Measurements from ENCODE around the gene EFNA4. TPM values are rescaled to one million over a fixed set of nuclear protein-coding genes. Genes with fewer than 3 reads are reported as not detected.

The EFNA4 gene
- polyA plus RNA-seq, 1 of the 3 experiments (the other 2 are of a cell fraction), result 17.7 TPM

DNA sequence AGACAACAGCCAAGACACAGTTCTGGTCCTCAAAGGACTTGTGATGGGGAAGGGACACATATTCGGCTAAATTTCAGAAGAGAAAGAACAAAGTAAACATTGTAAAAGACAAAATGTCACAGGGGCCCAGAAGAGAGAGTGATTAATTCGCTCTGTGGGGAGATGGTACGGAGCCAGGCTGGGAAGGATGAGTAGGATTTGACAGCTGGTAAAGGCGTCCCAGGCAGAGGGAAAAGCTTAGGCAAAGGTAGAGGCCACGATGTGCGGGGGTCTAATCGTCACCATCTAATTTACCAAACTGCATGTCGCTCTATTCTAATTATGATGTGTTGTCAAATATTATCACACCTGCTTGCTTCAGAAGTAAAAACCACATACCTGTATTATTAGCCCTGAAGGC is 46.8 kb downstream of the EFNA4 start:
- no peaks in the 10 kb centered on the region for H4K20me1 ChIP-seq (ENCODE audit: insufficient read depth)
- DNase-seq, result no peak
- CTCF ChIA-PET, result interaction anchor here (1.0 to 7.0 kb wide), 2 partner anchors 19 to 84 kb away, joined by 4 to 30 read pairs; no protein-coding TSS in a partner anchor
- TF ChIP-seq MXI1 (IDR thresholded peaks at IDR 0.05; ENCODE audit: low read depth, low read length), result no peak
- no peaks in the 10 kb centered on the region for H3K79me2 ChIP-seq (ENCODE audit: insufficient read depth)
- H3K9me2 ChIP-seq, result no peaks in the 10 kb centered on the region
- POLR2A ChIA-PET, result no interaction called here
- no peak overlapping the region for H3K4me3 ChIP-seq (ENCODE audit: low read depth in 2 of 2, low read length in 1 of 2)
- H3K4me2 ChIP-seq, result no peak overlapping the region
- no peaks in the 10 kb centered on the region; the same call in 1 of the 2 replicates for H3K27me3 ChIP-seq (ENCODE audit: insufficient read depth)
- H3F3A ChIP-seq (replicated peaks; ENCODE audit: insufficient read depth), result no peaks in the 10 kb centered on the region
- H3K36me3 ChIP-seq (replicated peaks in 1 of 2; ENCODE audit: control insufficient read depth in 1 of 2, insufficient read depth in 2 of 2, low read length in 1 of 2), result no peaks in the 10 kb centered on the region
- no peaks in the 10 kb centered on the region for H3K4me1 ChIP-seq (ENCODE audit: control insufficient read depth in 1 of 2, insufficient read depth in 2 of 2, low read depth in 1 of 2, low read length in 1 of 2)
- H3K9ac ChIP-seq, result no peak overlapping the region
- H2AFZ ChIP-seq (ENCODE audit: low read depth), result no peak overlapping the region
- no peaks in the 10 kb centered on the region for H3K9me3 ChIP-seq
- no peak overlapping the region for H3K27ac ChIP-seq (ENCODE audit: low read depth in 2 of 2, low read length in 1 of 2)
- WGBS (ENCODE audit: low lambda C conversion rate), result 84% methylated on average over 8 of the region's 8 CpGs

DNA sequence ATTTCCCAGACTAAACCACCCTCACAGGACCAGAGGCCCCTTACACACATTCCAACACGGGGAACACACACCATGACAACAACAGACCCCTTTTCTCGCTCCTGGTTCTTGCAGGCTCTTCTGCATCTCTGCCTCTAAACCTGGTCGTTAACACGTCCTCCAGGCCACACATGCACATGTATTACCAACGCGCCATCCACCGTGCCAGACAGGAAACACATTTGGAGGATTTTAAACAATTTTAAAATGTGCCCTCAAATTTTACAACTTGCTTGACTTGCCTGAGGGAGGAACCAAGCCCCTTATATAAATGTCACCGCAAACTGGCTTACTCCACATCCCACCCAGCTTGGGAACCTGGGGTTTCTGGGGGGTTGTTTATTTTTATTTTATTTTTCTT is 47.3 kb downstream of the EFNA4 start:
- no peaks in the 10 kb centered on the region for H3K79me2 ChIP-seq (ENCODE audit: insufficient read depth)
- H2AFZ ChIP-seq (ENCODE audit: low read depth), result no peak overlapping the region
- 68% methylated on average over 8 of the region's 8 CpGs for WGBS (ENCODE audit: low lambda C conversion rate)
- H3K27ac ChIP-seq (ENCODE audit: low read depth in 2 of 2, low read length in 1 of 2), result no peak overlapping the region
- TF ChIP-seq, protein P1, sequence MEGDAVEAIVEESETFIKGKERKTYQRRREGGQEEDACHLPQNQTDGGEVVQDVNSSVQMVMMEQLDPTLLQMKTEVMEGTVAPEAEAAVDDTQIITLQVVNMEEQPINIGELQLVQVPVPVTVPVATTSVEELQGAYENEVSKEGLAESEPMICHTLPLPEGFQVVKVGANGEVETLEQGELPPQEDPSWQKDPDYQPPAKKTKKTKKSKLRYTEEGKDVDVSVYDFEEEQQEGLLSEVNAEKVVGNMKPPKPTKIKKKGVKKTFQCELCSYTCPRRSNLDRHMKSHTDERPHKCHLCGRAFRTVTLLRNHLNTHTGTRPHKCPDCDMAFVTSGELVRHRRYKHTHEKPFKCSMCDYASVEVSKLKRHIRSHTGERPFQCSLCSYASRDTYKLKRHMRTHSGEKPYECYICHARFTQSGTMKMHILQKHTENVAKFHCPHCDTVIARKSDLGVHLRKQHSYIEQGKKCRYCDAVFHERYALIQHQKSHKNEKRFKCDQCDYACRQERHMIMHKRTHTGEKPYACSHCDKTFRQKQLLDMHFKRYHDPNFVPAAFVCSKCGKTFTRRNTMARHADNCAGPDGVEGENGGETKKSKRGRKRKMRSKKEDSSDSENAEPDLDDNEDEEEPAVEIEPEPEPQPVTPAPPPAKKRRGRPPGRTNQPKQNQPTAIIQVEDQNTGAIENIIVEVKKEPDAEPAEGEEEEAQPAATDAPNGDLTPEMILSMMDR (IDR thresholded peaks at IDR 0.05), result no peak
- TF ChIP-seq GABPA (IDR thresholded peaks at IDR 0.05; ENCODE audit: low read depth) (no peak), EZH2phosphoT487 (IDR thresholded peaks at IDR 0.05; ENCODE audit: borderline replicate concordance, low read depth) (no peak), FOXJ3 (CRISPR knock-in tag; IDR thresholded peaks at IDR 0.05) (no peak)
- TF ChIP-seq, protein P2, sequence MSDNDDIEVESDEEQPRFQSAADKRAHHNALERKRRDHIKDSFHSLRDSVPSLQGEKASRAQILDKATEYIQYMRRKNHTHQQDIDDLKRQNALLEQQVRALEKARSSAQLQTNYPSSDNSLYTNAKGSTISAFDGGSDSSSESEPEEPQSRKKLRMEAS (IDR thresholded peaks at IDR 0.05; ENCODE audit: low read depth), result no peak
- no peaks in the 10 kb centered on the region for H3K36me3 ChIP-seq (replicated peaks in 1 of 2; ENCODE audit: control insufficient read depth in 1 of 2, insufficient read depth in 2 of 2, low read length in 1 of 2)
- H3K9ac ChIP-seq, result no peak overlapping the region
- ChIA-PET CTCF (interaction anchor here (1.0 to 7.0 kb wide), 3 partner anchors 19 to 83 kb away, joined by 4 to 30 read pairs (median 4); no protein-coding TSS in a partner anchor), POLR2A (no interaction called here)
- H3K27me3 ChIP-seq (ENCODE audit: insufficient read depth), result no peaks in the 10 kb centered on the region; the same call in 1 of the 2 replicates
- DNase-seq, result no peak
- no peaks in the 10 kb centered on the region for H4K20me1 ChIP-seq (ENCODE audit: insufficient read depth)
- H3K4me3 ChIP-seq (ENCODE audit: low read depth in 2 of 2, low read length in 1 of 2), result no peak overlapping the region
- H3K9me2 ChIP-seq, result no peaks in the 10 kb centered on the region
- no peaks in the 10 kb centered on the region for H3F3A ChIP-seq (replicated peaks; ENCODE audit: insufficient read depth)
- no peaks in the 10 kb centered on the region for H3K9me3 ChIP-seq
- no peaks in the 10 kb centered on the region for H3K4me1 ChIP-seq (ENCODE audit: control insufficient read depth in 1 of 2, insufficient read depth in 2 of 2, low read depth in 1 of 2, low read length in 1 of 2)
- no peak overlapping the region for H3K4me2 ChIP-seq

DNA sequence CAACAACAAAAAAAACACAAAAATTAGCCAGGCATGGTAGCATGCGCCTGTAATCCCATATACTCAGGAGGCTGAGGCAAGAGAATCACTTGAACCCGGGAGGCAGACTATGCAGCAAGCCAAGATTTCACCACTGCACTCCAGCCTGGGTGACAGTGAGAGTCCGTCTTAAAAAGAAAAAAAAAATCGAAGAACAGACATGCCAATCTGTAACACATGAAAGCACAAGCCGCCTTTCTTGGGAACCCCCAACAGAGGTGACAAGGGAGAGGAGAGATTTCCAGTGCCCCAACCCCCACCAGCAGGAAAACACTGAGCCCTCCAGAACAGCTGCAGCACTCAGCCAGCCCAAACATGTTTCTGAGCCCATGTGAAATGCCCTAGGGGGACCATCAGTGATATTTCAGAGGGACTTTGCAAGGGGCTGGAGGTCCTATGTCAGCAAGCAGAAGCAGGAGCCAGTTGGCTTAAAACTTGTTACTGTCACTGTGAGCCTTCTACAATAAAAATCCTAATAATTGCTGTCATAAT is 50.0 kb downstream of the EFNA4 start:
- Histone ChIP-seq H3K27me3 (ENCODE audit: insufficient read depth) (no peaks in the 10 kb centered on the region; the same call in 1 of the 2 replicates), H3K36me3 (replicated peaks in 1 of 2; ENCODE audit: control insufficient read depth in 1 of 2, insufficient read depth in 2 of 2, low read length in 1 of 2) (no peaks in the 10 kb centered on the region), H4K20me1 (ENCODE audit: insufficient read depth) (no peaks in the 10 kb centered on the region), H3K9me2 (no peaks in the 10 kb centered on the region), H3K4me1 (ENCODE audit: control insufficient read depth in 1 of 2, insufficient read depth in 2 of 2, low read depth in 1 of 2, low read length in 1 of 2) (no peaks in the 10 kb centered on the region), H3K9me3 (no peaks in the 10 kb centered on the region), H3F3A (replicated peaks; ENCODE audit: insufficient read depth) (no peaks in the 10 kb centered on the region), H3K4me2 (no peak overlapping the region), H3K9ac (no peak overlapping the region), H3K27ac (ENCODE audit: low read depth in 2 of 2, low read length in 1 of 2) (no peak overlapping the region), H3K4me3 (ENCODE audit: low read depth in 2 of 2, low read length in 1 of 2) (no peak overlapping the region), H2AFZ (ENCODE audit: low read depth) (no peak overlapping the region), H3K79me2 (ENCODE audit: insufficient read depth) (no peaks in the 10 kb centered on the region)
- CTCF ChIA-PET, result interaction anchor here (0.6 kb wide), 1 partner anchor 29 kb away, joined by 3 read pairs; no protein-coding TSS in a partner anchor
- WGBS (ENCODE audit: low lambda C conversion rate), result 64% methylated on average over 5 of the region's 5 CpGs
- TF ChIP-seq TEAD4 (IDR thresholded peaks at IDR 0.05; ENCODE audit: borderline replicate concordance, insufficient read depth) (no peak), ELF1 (IDR thresholded peaks at IDR 0.05) (no peak), RAD21 (IDR thresholded peaks at IDR 0.05; ENCODE audit: low read length) (no peak), NRF1 (IDR thresholded peaks at IDR 0.05; ENCODE audit: low read depth, low read length) (no peak), FOXM1 (IDR thresholded peaks at IDR 0.05; ENCODE audit: low read depth) (no peak), SMC3 (IDR thresholded peaks at IDR 0.05; ENCODE audit: low read depth, low read length) (no peak), NFIC (IDR thresholded peaks at IDR 0.05; ENCODE audit: borderline replicate concordance) (no peak), JUND (IDR thresholded peaks at IDR 0.05) (no peak), EP300 (IDR thresholded peaks at IDR 0.05; ENCODE audit: borderline replicate concordance in 1 of 2, low read depth in 1 of 2, low read length in 1 of 2) (no peak), YY1 (IDR thresholded peaks at IDR 0.05; ENCODE audit: low read depth) (no peak), GATA2 (CRISPR knock-in tag; IDR thresholded peaks at IDR 0.05) (no peak), EZH2phosphoT487 (IDR thresholded peaks at IDR 0.05; ENCODE audit: borderline replicate concordance, low read depth) (no peak)
- TF ChIP-seq, protein P2 (IDR thresholded peaks at IDR 0.05; ENCODE audit: low read depth), result no peak
- TF ChIP-seq, protein P3, sequence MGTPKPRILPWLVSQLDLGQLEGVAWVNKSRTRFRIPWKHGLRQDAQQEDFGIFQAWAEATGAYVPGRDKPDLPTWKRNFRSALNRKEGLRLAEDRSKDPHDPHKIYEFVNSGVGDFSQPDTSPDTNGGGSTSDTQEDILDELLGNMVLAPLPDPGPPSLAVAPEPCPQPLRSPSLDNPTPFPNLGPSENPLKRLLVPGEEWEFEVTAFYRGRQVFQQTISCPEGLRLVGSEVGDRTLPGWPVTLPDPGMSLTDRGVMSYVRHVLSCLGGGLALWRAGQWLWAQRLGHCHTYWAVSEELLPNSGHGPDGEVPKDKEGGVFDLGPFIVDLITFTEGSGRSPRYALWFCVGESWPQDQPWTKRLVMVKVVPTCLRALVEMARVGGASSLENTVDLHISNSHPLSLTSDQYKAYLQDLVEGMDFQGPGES (IDR thresholded peaks at IDR 0.05; ENCODE audit: low read depth, low read length), result no peak
- POLR2A ChIA-PET, result no interaction called here
- DNase-seq, result no peak
